ENCODE measurements around the gene ITPR1. TPM values are rescaled to one million over a fixed set of nuclear protein-coding genes. Genes with fewer than 3 reads are reported as not detected.

Gene ITPR1
- polyA plus RNA-seq, 1 donor from 2014 or later, result 2.1 TPM

DNA sequence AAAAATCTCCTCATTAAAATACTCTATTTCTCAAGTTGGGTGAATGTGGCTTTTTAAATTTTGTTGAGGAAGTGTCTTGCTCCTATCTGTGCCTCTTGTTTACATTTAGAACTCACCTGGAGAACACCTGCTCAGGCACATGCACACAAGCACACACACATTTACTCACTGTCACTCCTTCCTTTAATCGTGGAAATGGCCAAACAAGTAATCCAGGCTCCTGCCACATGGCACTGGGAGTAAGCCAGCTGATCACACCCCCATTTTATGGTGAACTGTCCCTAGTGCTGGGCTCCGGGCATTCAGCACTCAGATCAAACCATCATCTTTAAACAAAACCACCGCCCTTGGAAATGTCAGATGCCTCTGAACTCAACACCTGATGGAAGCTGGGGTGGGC, 281.4 kb downstream of the ITPR1 start:
- Histone ChIP-seq H3K27me3 (ENCODE audit: insufficient read depth, low read depth, low read length) (no peaks in the 10 kb centered on the region), H3K79me2 (replicated peaks; ENCODE audit: insufficient read depth, low read length) (no peaks in the 10 kb centered on the region)

DNA sequence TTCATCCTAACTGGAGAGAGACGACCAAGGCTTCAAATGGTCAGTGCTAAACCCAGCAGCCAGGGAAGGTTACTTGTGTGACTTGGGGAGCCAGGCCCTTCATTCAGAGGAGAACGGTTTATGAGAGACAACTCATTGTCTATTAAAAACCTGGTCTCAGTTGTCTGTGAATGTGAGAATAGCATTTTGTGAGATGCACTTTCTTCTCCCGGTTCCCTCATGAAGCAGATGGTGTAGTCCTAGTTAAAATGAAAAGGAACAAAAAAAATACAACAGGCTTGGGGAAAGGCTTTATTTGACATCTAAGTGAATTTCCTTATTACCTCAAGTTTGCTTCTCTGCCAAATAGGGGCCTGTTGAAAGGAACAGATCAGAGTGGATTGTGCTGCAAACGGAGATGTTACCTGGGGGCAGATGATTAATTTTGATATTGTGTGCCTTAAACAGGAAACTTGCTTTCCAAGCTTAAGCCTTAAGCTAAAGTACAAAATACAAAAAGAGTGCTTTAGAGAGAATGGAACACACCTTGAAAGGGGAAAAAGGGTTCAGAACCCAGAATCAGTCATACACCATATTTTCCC, 283.3 kb downstream of the ITPR1 start:
- H3K9me3 ChIP-seq (ENCODE audit: low read length), result no peaks in the 10 kb centered on the region
- no peak overlapping the region for H2AFZ ChIP-seq (ENCODE audit: low read depth, low read length)
- H3F3A ChIP-seq (ENCODE audit: insufficient read depth, low read length, poor library complexity, severe bottlenecking), result no peaks in the 10 kb centered on the region
- no peaks in the 10 kb centered on the region for H4K20me1 ChIP-seq (ENCODE audit: insufficient read depth)
- no peak overlapping the region for H3K4me2 ChIP-seq (ENCODE audit: low read length)
- H3K79me2 ChIP-seq (replicated peaks; ENCODE audit: insufficient read depth, low read length), result no peaks in the 10 kb centered on the region
- no peaks in the 10 kb centered on the region for H3K36me3 ChIP-seq (ENCODE audit: insufficient read depth, low read length)
- H3K9ac ChIP-seq (ENCODE audit: low read length), result no peak overlapping the region
- H3K9me2 ChIP-seq (ENCODE audit: insufficient read depth, low read length), result no peaks in the 10 kb centered on the region
- no peak overlapping the region for H3K27ac ChIP-seq (ENCODE audit: low read length)
- TF ChIP-seq POLR2AphosphoS5 (IDR thresholded peaks at IDR 0.05) (no peak), EP300 (conservative IDR thresholded peaks at IDR 0.05; ENCODE audit: poor library complexity, severe bottlenecking) (no peak), MXI1 (conservative IDR thresholded peaks at IDR 0.05; ENCODE audit: poor library complexity, severe bottlenecking) (no peak), SMC3 (conservative IDR thresholded peaks at IDR 0.05; ENCODE audit: poor library complexity) (no peak), EZH2 (IDR thresholded peaks at IDR 0.05; ENCODE audit: borderline replicate concordance, insufficient read depth, low read length, poor library complexity, severe bottlenecking) (no peak)
- TF ChIP-seq, protein P1, sequence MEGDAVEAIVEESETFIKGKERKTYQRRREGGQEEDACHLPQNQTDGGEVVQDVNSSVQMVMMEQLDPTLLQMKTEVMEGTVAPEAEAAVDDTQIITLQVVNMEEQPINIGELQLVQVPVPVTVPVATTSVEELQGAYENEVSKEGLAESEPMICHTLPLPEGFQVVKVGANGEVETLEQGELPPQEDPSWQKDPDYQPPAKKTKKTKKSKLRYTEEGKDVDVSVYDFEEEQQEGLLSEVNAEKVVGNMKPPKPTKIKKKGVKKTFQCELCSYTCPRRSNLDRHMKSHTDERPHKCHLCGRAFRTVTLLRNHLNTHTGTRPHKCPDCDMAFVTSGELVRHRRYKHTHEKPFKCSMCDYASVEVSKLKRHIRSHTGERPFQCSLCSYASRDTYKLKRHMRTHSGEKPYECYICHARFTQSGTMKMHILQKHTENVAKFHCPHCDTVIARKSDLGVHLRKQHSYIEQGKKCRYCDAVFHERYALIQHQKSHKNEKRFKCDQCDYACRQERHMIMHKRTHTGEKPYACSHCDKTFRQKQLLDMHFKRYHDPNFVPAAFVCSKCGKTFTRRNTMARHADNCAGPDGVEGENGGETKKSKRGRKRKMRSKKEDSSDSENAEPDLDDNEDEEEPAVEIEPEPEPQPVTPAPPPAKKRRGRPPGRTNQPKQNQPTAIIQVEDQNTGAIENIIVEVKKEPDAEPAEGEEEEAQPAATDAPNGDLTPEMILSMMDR (IDR thresholded peaks at IDR 0.05; ENCODE audit: poor library complexity, severe bottlenecking), result no peak
- no peak overlapping the region for H3K4me3 ChIP-seq (ENCODE audit: low read length)
- H3K27me3 ChIP-seq (ENCODE audit: insufficient read depth, low read depth, low read length), result no peaks in the 10 kb centered on the region

More for the DNA sequence above, 281.4 kb downstream of the ITPR1 start:
- no peaks in the 10 kb centered on the region for H3K9me3 ChIP-seq (ENCODE audit: low read length)
- H4K20me1 ChIP-seq (ENCODE audit: insufficient read depth), result no peaks in the 10 kb centered on the region
- no peak overlapping the region for H3K27ac ChIP-seq (ENCODE audit: low read length)
- no peak overlapping the region for H3K4me3 ChIP-seq (ENCODE audit: low read length)
- no peak overlapping the region for H3K9ac ChIP-seq (ENCODE audit: low read length)
- H3K36me3 ChIP-seq (ENCODE audit: insufficient read depth, low read length), result no peaks in the 10 kb centered on the region
- H3K4me2 ChIP-seq (ENCODE audit: low read length), result no peak overlapping the region
- TF ChIP-seq EZH2 (IDR thresholded peaks at IDR 0.05; ENCODE audit: borderline replicate concordance, insufficient read depth, low read length, poor library complexity, severe bottlenecking), result no peak
- TF ChIP-seq MXI1 (conservative IDR thresholded peaks at IDR 0.05; ENCODE audit: poor library complexity, severe bottlenecking), result no peak
- TF ChIP-seq EP300 (conservative IDR thresholded peaks at IDR 0.05; ENCODE audit: poor library complexity, severe bottlenecking), result no peak
- no peak for TF ChIP-seq RAD21 (conservative IDR thresholded peaks at IDR 0.05)
- no peak for TF ChIP-seq POLR2AphosphoS5 (IDR thresholded peaks at IDR 0.05)
- no peak for TF ChIP-seq SMC3 (conservative IDR thresholded peaks at IDR 0.05; ENCODE audit: poor library complexity)
- TF ChIP-seq, protein P1 (IDR thresholded peaks at IDR 0.05; ENCODE audit: poor library complexity, severe bottlenecking), result no peak
- no peak for TF ChIP-seq TAF1 (IDR thresholded peaks at IDR 0.05; ENCODE audit: low read depth)
- no peak for TF ChIP-seq REST (IDR thresholded peaks at IDR 0.05; ENCODE audit: borderline replicate concordance)
- no peak overlapping the region for H2AFZ ChIP-seq (ENCODE audit: low read depth, low read length)
- no peaks in the 10 kb centered on the region for H3K9me2 ChIP-seq (ENCODE audit: insufficient read depth, low read length)
- H3F3A ChIP-seq (ENCODE audit: insufficient read depth, low read length, poor library complexity, severe bottlenecking), result no peaks in the 10 kb centered on the region

All from neural cell (in vitro differentiated cells).